DMS53 treated with DMSO at 0.1 percent for 48 hours (cell line): ENCODE measurements around the gene HDAC4.

Experiments used
- DNase-seq: peaks from one replicate; lab custom pipeline; 2025; ENCODE audit not compliant: unreplicated experiment; lab: John Stamatoyannopoulos, UW

The HDAC4 gene

DNA sequence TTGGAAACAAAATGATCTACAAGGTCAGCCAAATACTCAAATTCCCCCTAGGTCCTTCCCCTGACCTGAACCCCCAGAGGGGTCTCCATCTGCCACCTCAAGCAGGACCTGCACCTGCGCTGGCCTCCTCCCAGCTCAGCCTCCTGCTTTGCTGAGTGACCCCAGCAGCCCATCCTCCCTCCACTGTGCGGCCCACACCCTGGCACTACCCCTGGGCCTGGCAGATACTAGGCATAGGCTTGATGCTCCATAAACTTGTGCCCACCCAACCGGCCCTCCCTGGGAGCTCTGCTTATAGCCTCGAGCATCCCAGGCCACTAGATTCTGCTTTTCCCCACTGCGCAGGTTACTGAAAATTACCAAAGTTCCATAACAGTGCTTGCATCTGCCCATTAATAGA is 156.2 kb downstream of the HDAC4 start:
- no peak for DNase-seq

DNA sequence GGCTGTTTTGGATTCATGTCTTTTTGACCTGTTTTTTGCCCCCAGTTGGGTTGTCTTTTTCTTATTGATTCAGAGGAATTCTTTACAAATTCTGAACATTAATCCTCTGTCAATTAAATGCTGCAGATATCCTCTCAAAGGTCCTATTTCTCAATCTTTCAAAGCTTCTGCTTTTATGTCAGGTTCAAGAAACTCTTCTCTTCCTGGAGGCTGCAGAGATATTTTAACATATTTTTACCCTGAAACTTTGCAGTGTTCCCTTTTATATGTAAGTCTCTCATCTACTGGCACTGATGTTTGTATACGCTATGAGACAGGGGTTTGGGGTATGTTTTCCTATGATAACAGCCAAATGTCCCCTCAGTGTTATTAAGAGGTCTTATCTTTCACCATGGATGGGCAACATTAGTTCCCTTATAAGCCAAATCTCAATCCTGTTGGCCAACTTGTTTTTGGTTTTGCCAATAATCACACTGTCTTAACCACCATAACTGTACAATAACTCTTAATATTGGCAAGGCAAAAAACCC is 159.3 kb downstream of the HDAC4 start:
- DNase-seq, result no peak

- DNase-seq, result no peak
Measured at GRCh38 chr2:239240414-239240881, 160.4 kb downstream of the HDAC4 start.

- no peak for DNase-seq
Measured at GRCh38 chr2:239239607-239240413, 161.0 kb downstream of the HDAC4 start.

GRCh38 chr2:239238839-239239606 is 161.8 kb downstream of the HDAC4 start:
- DNase-seq, result no peak

DNA sequence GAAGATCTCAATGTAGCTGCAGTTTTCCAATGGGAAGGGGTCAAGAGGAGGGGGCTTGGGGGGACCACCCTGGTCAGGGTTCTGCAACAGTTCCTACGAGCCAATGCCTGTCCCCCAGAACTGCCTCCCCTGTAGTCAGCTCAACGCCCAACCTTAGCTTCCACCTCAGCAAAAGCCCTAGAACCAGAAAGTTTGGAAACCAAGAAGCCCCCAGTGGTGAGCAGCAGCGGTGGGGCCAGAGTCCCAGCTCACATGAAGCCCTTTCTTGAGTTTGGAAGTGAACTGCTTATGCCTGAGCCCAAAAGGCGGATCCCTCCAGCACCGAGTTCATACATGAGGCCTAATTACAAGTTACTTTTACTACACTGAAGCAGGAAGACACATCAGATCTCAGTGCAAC is 162.4 kb downstream of the HDAC4 start:
- no peak for DNase-seq

- peak; percentile 19 for DNase-seq
Measured at GRCh38 chr2:239236808-239237205, 164.0 kb downstream of the HDAC4 start.

DNA sequence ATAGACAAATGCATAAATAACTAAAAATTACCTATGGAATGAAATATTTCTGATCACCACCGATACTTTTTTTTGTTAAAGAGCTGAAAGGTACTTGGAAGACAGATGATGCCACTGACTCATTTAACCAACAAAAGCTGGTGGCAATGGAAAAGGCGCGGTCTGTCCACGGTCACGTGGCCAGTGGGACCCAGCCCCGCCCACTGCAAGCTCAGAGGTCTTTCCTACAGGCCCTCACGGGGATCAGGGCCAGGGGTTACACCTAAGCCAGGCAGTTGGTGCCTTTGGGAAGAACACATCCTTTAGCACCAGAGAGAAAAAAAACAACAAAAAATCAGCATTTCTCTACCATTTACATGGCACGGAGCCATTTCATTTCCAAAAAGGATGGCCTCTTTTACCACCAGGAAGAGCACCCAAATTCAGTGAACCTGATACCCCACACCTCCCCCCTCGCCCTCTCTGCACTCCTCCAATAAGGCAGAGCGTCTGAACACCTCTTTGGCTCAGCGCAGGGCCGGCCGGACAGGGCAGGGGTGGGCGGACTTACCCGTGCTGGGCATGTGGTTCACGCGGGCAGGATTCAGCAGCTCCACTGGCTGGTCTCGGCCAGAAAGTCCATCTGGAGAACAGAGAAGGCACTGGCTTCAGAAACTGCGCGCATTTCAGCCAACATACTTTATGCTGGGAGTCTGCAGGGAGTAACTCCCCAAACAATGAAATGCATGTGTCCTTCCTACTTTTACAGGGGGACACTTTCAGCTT is 164.6 kb downstream of the HDAC4 start:
- peak; percentile 14 for DNase-seq

DNA sequence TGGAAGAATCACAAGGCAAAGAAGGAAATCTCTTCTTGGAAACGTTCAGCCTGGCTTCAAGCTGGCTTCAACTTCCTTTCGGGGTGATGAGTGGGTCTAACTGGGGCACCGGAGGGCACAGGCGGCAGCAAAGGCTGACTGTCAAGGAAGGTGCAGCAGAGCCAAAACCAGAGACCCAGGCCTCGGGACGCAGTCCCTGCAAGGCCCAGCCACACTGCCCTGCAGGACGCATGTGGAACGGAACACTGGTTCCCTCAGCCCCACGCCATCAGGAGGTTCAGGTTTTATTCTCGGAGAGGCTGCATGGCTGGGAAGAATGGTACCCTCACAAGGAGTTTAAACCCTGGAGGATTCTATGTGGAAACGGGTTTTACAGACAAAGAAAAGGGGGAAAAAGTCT is 165.5 kb downstream of the HDAC4 start:
- no peak for DNase-seq

DNA sequence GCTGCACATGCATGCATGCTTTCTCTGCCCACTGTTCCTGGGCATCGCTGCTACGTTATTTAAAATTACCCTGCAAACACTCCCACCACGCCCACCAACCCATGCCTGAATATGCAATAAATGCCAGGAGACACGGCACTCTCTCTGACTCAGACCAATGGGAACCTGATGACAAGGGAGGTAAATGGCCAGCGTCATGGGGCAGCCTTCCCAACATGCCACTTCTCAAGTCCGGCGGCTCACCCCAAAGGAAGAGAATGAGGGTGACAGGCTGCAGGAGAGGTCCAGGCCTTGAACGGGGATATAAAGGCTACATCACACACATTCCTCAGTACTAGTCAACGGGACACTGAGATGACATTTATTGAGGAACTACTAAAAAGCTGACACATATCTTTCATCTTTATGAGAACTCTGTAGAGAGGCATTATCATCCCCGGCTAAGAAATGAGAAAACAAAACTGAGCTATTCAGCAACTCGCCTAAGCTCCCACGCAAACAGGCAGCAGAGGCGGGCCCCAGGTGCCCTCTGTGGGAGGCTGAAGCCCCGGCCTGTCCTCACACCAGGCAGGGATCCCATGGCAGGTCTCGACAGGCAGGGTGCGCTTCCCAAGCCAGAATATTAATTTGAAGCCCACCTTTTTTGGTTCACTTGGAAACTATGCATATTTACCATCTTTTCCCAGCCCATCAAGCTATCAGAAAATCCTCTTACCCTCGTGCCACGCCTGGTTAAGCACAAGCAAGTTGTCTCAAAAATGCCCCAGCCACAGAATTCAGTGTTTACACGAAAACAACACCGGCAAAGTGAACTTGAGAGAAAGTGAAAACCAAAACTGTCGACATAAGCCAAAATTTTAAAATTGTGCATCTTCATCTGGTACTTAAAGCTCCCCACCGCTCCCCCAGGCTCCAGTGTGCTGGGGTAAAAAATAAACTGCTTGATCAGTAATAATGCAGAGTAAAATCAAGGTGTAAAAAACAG is 166.3 kb downstream of the HDAC4 start:
- no peak for DNase-seq

GRCh38 chr2:239233576-239233975 is 167.2 kb downstream of the HDAC4 start:
- no peak for DNase-seq

DNA sequence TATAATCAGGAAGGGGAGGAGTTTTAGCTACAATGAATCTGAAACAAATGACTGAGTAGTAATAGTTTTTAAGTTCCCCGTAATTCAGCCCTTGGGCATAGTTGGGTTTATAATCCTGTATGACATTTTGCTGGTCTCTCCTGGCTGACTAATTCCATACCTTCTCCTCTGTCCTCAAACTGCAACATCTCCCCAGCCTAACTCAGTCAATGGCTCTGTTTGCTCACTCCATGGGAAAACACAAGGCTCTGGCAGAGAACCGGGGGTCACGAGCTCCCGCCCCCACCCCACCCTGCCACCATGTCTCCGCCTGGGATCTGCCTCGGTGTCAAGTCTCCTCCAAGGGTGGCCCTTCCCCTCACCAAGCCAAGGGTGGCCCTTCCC is 168.6 kb downstream of the HDAC4 start:
- DNase-seq, result no peak

DNA sequence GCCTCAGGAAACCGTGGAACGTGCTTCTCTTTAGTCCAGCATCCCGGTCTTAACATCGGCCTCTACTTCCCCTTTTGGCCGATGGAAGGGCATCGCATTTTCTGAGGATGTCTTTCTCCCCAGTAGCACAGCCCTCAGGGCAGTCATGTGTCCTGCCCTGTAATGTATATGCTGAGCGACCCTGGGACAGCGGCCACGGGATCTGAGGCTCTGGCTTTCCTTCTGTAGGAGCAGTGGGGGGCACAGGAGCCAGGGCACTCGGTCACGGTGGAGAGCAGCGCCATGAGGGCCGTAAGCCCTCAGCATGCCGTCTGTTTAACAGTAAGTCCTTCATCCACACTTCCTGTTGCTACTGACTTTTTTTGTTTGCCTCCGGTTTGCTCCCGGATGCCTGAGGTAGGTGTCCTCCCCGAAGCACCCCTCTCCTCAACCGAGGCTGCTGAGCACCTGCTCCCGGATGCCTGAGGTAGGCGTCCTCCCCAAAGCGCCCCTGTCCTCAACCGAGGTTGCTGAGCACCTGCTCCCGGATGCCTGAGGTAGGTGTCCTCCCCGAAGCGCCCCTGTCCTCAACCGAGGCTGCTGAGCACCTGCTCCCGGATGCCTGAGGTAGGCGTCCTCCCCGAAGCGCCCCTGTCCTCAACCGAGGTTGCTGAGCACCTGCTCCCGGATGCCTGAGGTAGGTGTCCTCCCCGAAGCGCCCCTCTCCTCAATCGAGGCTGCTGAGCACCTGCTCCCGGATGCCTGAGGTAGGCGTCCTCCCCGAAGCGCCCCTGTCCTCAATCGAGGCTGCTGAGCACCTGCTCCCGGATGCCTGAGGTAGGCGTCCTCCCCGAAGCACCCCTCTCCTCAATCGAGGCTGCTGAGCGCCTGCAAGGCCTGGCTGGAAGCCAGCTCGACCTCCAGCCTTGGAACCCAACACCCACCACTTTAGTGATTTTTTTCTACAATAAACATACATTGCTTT is 169.3 kb downstream of the HDAC4 start:
- DNase-seq, result no peak

- DNase-seq, result no peak
Measured at GRCh38 chr2:239230318-239231052, 170.3 kb downstream of the HDAC4 start.

GRCh38 chr2:239229545-239230279 is 171.1 kb downstream of the HDAC4 start:
- DNase-seq, result no peak

GRCh38 chr2:239227661-239228371 is 173.0 kb downstream of the HDAC4 start:
- peak; percentile 9 for DNase-seq
